Esophagus mucosa (tissue), 1 donor: ENCODE measurements around the gene TEAD1. TPM values are rescaled to one million over a fixed set of nuclear protein-coding genes. Genes with fewer than 3 reads are reported as not detected.

Experiments
- ATAC-seq: fragments of 200-7000 bp; cut with Tn5 transposase; one replicate; pipeline ENCODE4 v1.9.1; 2020
- total RNA-seq: library from RNA; stranded (reverse); gene quantifications from one replicate; pipeline ENCODE4 v1.2.4, GENCODE V29; 2023
- donor health status: DM: yes; HTN: yes; CAD: no.

The TEAD1 gene
- total RNA-seq, 1 donor from 2014 or later: 35.3 TPM

DNA sequence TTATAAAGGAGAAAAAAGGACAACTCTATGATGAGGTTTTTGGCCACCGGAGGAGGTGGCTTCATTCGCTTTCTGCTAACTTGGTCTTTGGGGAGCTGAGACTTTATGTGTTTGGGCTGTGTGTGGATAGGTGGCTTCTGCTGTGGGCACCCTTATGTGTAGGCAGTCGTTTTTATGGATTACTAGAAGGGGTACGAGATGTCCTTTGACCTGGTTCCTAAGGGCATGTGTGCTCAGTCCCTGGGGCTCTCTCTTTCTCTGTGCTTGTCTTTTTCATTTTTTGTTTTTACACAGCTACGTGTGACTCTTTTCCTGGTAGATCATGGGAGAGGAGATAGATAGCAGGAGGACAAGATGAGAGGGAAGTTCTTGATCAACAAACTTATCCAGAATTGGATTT is 93.4 kb downstream of the TEAD1 start:
- no peak for ATAC-seq

DNA sequence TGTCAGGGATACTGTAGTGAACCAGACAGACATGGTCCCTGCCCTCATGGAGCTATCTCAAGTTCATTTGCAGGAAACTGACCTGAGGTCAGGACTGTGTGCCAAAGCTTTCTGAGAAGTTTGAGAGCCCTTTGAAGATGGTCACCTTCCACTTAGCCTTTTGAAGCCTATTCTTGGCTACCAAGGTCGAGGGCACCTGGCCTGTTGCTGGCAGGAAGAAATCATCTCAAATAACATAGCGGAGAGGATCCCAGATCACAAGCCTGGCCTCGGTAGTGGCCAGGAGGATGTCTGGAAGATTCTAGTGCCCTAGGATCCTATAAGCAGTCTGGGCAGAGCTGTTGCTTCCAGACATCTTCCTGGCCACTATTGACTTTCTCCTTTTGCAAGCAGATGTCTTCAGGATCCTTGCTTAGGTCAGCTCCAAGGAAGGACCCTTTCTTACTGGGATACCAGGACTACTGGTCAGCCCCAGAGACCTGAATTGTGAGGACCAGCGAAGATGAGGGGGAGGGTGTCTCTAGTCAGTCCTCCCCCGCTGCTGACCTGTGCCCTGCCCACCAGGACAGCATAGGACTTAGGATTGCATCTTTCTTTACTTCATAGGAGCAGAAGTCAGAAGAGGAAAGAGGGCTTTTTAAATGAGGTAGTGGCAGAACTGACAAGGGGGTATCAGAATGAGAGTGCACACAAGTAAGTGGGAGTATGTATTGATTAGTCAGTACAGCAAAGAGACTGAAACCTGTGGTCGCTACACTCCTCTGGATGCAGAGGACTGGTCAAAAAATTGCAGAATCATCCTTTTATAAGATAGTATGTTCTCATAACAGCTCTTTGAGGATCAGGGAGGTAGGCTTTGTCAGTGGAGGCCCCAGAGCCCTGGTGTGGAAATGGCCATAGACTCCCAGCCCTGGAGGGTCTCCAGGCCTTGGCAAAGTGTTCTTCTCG is 94.8 kb downstream of the TEAD1 start:
- ATAC-seq: no peak

GRCh38 chr11:12769834-12770345 is 95.7 kb downstream of the TEAD1 start:
- ATAC-seq: peak; percentile 48

DNA sequence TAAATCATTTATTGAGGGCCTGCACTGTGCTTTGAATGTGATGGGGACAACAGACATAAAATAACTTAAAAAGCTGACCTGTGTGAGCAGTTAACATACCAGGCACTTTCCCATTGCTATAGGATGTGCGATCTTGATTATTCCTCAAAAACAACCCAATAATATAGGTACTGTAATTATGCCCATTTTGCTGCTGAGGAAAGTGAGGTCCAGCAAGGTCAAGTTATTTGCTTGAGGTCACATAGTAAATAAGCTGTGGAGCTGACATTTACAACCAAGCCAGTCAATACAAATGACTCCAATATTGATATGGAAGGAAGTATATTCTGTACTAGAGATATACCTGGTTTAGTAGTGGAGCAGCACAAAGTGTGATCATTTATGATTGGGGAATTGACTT is 96.2 kb downstream of the TEAD1 start:
- ATAC-seq: no peak

- peak; percentile 69 for ATAC-seq
Measured at GRCh38 chr11:12770966-12771597, 96.9 kb downstream of the TEAD1 start.

GRCh38 chr11:12771875-12772274 is 97.7 kb downstream of the TEAD1 start:
- no peak for ATAC-seq

DNA sequence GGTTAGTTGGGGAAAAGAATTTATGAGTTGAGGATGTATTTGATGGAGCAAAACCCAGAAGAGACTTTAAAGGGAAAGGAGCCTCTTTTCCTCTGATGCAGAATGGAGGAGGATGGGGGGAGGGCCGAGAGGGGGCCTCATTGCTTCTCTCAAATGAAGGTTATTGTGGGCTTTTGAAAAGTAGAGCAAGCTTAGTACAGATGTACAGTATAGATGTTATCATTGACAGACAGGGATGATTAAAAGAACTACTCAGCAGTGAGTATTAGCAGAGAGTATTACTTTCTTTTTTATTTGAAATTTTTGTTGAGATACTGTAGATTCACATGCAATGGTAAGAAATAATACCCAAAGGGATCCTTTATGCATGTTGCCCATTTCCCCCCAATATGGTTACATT is 98.1 kb downstream of the TEAD1 start:
- no peak for ATAC-seq

DNA sequence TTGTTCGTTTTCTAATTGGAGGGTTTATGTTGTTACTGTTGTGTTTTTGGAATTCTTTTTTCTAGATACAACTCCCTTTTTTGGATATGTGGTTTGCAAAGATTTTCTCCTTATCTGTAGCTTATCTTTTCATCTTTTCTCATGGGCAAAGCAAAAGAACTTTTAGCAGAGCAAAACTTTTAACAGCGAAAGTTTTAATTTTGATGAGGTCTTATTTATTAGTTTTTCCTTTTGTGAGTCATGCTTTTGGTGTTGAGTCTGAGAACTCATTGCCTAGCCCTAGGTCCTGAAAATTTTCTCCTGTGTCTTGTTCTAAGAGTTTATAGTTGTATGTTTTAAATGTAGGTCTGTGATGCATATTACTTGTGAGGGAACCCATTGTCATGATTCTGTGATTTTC is 99.4 kb downstream of the TEAD1 start:
- no peak for ATAC-seq

- no peak for ATAC-seq
Measured at GRCh38 chr11:12775955-12776354, 101.7 kb downstream of the TEAD1 start.

GRCh38 chr11:12777208-12777874 is 103.1 kb downstream of the TEAD1 start:
- no peak for ATAC-seq

GRCh38 chr11:12778240-12778905 is 104.2 kb downstream of the TEAD1 start:
- no peak for ATAC-seq

- no peak for ATAC-seq
Measured at GRCh38 chr11:12783765-12784164, 109.5 kb downstream of the TEAD1 start.

GRCh38 chr11:12784445-12784844 is 110.2 kb downstream of the TEAD1 start:
- no peak for ATAC-seq

- ATAC-seq: no peak
Measured at GRCh38 chr11:12784987-12785386, 110.8 kb downstream of the TEAD1 start.

DNA sequence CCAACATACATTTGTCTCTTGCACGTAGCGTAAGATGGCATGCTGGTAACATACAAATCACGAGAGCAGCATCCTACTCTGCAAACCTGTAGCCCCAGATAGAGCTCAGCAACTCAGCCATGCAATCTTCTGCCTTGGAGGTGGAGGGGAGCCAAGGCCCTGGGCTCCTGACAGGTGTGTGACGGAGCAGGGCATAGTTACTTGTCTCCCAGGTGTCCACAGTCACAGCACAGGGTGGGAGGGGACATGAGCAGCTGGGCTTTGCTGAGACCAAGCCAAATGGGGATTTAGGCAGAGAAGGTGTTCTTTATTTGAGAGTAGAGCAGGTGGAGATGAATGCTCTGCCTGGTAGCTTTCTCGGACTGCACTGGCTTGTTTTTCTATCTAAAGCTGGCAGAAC is 111.7 kb downstream of the TEAD1 start:
- no peak for ATAC-seq

GRCh38 chr11:12786450-12786849 is 112.2 kb downstream of the TEAD1 start:
- no peak for ATAC-seq

- no peak for ATAC-seq
Measured at GRCh38 chr11:12786891-12787290, 112.7 kb downstream of the TEAD1 start.

DNA sequence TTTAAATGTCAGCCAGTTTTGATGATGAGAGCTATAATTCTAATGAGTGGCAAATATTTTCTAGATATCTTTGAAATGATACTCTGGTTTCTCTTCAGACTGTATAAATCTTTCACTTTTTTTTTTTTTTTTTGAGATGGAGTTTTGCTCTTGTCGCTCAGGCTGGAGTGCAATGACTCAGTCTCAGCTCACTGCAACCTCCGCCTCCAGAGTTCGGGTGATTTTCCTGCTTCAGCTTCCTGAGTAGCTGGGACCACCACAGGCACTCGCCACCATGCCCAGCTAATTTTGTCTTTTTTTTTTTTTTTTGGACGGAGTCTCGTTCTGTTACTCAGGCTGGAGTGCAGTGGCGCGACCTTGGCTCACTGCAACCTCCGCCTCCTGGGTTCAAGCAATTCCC is 113.6 kb downstream of the TEAD1 start:
- ATAC-seq: no peak

DNA sequence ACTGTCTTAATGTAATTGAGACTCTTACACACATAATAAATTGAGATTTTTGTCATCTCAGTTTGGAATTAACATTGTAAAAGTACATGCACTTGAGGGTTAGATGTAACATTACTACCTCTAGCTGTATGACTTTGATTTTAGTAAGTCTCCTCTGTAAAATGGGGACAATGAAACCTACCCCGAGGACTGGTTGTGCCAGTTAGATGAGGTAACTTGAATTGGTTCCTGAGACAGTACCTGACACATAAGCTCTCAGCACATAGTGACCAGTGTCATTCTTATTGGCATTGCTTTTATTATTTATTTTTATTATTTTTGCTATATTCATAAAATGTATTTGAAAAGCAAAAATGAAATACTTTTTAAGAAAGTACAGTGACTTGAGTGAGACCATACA is 114.8 kb downstream of the TEAD1 start:
- peak; percentile 65 for ATAC-seq

DNA sequence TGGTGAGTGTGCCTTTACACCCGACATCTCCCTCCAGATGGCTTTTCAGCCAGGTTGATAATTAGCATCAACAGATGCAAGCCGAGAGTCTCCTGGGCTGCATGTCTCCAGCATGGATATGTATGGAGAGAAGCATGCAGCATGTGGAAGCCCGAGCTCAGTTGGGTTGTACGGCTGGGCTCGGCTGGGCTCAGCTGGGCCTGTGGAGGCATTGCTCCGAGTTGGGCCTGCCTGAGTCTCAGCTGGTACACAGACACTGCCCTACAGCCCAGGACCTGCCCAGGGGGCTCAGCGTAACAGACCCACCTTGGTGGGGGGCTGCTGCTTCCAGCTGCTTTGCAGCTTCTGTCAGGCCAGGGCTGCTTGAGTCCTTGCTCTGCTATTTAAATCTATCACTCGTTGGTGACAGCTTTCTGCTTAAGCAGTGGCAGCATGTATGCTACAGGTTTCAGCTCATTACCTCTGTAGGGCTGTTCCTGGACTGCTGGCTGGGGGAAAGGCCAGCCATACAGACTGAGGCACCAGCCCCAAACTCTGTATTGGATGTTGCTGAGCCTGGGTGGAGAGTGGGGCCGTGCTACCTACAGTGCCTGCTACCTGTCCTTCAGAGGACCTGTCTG is 115.5 kb downstream of the TEAD1 start:
- ATAC-seq: no peak

DNA sequence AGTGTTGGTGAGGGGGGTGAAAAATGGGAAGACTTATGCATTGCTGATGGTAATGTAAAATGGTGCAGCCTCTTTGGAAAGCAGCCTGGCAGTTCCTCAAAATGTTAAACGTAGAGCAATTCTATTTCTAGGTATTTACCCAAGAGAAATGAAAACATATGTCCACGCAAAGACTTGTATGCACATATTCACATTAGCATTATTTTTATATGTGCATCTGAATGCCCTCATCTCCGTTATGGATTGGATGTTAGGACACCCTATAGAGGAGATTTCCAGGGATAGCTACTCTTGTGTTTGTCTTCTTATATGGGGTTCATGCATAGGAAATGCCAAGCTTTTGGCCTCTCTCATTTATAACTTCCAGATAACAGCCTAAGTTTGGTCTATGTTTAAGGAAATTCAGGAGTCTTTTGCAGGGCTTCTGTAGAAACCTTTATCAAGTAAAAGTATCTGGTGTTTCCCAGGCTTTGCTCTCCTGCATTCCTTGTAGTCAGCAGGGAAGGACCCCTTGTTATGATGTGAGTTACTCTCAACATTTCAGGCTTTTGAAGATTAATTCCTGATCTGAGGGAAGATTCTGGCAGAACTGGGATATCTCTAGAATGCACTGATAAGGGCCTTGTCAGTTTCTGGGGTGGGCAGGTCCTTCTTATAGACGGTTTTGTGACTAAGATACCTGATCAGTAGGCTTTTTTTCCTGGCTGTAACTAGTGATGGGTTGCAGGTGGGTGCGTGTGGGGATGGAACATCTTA is 116.8 kb downstream of the TEAD1 start:
- no peak for ATAC-seq
